Hypothalamus (tissue), 51 donors: ENCODE results near the gene FAM53A.
"Not testable (repeated sequence)": the region's sequence is repeated elsewhere in the genome, so short reads cannot be mapped to it uniquely, and the experiment has no call there.

Experiments
- DNase-seq, 51 donors: peaks; one replicate each; lab custom pipeline; 2025; lab: John Stamatoyannopoulos, UW

Gene FAM53A

DNA sequence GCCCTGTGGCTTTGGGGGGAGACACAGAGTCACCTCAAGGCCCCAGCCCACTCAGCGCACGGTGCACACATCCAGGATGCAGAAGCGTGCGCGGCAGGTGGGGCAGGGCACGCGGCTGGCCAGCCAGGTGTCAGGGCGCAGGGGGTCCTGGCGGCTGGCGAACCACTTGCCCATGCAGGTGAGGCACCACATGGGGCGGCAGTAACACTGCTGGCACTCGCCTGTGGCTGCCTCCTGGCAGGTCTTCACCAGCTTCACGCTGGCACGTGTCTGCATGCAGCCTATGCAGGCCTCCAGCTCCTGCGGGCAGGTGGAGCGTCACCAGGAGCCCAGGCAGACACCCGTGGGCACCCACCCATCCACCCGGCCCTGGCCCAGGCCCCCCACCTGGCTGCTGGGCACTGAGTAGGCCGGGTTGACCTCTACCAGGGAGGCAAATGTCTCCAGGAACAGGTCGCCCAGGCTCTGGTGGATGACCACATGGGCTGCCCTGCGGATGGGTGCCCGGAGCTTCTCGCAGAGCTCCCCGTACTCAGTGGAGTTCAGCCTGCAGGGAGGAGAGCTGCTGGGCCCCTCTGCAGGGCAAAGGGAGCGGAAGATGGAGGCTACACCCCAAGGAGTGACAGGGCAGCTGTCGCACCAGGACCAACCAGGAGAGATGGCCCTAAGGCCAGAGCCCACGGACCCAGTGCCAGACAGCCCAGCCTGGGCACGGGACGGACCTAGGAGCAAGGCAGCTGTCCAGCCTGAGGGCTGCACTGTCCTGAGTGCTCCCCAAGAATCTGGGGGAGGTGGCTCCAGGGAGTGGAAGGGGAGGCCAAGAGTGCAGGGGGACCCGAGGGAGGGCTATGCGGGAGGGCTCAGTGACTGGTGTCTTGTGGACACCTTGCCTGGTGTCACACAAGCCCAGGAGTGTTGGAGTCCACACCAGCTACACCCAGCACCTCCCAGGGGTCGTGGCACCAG, 33.3 kb upstream of the FAM53A start:
- no peak for DNase-seq

DNA sequence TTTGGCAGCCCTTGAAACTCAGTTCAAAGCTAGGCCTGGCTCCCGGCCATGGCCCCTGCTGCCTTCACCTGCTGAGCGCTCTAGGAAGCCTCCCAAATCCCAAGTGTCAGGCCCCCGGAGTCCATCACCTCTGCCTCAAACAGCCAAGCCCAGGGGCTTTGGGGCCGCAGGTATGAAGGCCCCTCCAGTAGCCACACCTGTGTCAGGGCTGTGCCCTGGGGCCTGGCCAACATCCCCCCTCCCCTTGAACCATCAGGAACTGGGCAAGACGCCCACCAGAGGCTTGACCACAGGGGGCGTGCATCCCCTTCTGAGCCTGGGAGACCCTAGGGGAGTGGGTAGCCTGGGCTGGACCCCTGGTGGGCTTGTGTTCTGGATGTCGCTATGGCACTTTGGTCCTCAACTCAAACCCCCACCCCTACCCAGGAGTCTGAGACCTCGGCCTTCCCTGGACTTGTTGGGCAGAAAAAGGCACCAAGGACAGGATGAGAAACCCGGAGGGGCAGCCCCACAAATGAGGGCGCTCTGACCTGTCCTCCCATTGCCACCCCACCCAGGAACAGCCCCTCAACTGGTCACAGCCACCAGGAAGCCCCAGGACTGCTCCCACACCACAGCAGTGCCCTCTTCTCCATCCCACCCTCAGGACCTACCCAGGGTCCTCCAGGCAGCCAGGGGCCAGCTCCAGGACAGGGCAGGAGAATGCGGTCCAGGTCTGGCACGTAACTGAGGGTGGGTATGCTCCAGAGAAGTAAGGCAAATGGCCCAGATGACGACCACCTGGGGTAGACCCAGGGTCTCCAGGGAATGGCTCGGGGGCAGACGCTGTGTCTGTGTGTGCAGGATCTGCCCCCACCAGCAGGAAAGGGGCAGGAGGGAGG, 32.2 kb upstream of the FAM53A start:
- DNase-seq = no peak

GRCh38 chr4:1715002-1715758, 31.1 kb upstream of the FAM53A start:
- no peak for DNase-seq

- DNase-seq = no peak
Measured at GRCh38 chr4:1714303-1715001, 30.3 kb upstream of the FAM53A start.

DNA sequence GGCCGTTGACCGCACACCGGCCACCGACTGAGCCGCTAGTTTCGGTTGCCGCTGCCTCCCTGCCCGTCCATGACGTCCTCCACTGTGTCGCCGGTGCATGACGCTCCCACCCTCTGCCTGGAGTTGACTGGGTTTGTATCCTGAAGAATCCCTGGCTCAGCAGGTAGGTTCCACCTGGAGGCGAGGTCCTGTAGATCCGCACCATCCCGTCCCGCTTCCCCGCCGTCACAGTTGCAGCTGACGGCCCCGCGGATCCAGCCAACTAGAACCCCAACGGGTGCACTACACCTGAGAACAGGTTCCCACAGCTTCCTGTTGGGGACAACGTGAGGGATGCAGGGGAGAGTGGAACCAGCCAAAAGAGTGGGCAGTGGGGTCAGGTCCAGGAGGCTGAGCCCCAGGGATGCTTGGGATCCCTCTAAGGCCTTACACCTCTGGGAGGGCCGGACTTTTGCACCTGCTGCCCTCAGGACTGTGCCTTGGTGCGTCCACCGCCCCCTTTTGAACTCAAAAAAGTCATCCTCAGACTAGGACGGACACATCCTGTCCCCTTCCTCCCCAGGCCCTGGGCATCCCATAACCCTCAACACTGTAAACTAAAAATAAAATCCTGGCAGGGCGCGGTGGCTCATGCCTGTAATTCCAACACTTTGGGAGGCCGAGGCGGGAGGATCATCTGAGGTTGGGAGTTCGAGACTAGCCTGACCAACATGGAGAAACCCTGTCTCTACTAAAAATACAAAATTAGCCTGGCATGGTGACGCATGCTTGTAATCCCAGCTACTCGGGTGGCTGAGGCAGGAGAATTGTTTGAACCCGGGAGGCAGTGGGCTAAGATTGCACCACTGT, 29.1 kb upstream of the FAM53A start:
- DNase-seq = peak in 1 of 51 donors; percentile 41

DNA sequence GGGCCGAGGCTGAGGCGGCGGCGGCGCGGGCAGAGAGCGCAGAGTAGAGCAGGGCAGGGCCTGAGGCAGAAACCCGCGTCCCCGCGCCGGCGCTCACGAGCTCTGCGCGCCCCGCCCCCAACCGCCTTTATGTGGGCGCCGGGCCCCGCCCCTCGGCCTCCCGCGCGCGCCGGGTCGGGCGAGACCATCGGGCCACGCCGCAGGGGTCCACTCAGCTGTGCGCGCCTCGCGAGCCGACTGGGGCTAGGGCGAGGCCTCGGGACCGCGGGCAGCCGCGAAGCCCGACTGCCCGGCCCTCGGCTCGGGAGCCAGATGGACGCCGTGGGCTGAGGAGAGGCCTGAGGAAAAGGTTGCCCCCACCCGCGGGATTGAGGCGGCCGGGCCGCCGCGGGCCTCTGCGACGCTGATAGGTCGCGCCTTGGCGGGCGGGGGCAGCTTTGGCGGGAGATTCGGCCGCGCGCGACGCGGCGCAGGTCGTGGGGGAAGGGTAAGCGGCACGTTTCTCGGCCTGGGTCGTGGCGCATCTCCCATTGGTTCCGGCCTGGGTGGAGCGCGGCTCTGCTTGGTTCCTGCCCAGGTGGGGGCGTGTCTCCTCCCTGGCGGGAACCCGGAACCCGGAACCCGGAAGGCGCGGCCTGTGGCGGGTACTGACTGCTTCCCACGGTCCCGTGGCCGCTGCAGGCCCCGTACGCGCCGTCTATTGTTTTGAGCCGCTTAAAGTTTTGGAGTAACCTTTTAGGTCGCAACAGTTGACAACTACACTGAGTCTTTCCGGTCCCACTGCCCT, 28.3 kb upstream of the FAM53A start, which contains the start of gene SLBP:
TSS of gene SLBP (minus strand) at position 104 of the 787 bp plus-strand sequence. CDS start 131 bp downstream, outside the sequence.
- DNase-seq = peak; percentile 60 to 94 (median 82)

- peak in 28 of 51 donors; percentile 27 to 71 (median 47) for DNase-seq
Measured at GRCh38 chr4:1711571-1712215, 27.6 kb upstream of the FAM53A start.

- peak in 1 of 51 donors; percentile 11 for DNase-seq
Measured at GRCh38 chr4:1711055-1711570, 27.0 kb upstream of the FAM53A start.

DNA sequence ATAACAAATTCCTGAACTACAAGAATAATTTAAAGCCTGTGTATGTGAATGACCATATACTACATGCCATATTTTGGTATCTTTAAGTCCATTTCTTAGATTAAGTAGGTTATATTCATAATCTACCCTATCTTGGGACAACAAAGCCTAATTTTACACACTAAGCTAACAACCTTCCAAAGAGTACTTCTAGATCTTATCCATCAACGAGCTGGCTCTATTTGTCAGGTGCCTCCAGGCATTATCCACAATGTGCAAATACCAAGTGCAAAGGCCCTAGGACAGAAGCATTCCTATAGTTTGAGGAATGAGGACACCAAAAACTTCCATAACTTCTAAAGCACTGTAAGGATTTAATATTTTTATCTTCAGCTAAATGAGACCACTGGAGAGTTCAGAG, 24.5 kb upstream of the FAM53A start:
- DNase-seq = no peak

- DNase-seq = no peak
Measured at GRCh38 chr4:1706358-1706757, 22.2 kb upstream of the FAM53A start.

DNA sequence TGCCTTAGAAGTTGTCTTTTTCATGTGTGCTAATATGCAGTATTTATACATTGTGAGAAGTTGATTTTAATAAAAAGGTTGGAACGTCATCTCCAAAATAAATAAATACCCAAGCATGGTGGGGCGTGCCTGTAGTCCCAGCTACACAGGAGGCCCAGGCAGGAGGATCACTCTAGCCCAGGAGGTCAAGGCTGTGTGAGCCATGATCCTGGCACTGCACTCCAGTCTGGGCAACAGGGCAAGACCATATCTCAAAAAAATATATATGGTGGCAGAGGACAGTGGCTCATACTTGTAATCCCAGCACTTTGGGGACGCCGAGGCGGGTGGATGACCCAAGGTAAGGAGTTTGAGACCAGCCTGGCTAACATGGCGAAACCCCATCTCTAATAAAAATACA, 21.6 kb upstream of the FAM53A start:
- DNase-seq = no peak

- no peak for DNase-seq
Measured at GRCh38 chr4:1703867-1704266, 19.8 kb upstream of the FAM53A start.

DNA sequence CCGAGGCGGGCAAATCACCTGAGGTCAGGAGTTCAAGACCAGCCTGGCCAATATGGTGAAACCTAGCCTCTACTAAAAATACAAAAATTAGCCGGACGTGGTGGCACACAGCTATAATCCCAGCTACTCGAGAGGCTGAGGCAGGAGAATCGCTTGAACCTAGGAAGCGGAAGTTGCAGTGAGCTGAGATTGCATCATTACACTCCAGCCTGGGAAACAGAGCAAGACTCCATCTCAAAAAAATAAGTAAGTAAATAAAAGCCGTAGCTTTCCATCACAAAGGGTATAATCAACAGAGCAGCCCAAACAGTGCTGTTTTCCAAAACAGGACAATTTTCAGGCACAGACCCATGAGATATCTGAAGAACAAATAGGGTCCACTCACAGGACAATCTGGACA, 17.6 kb upstream of the FAM53A start:
- DNase-seq = not testable (repeated sequence)

GRCh38 chr4:1695913-1696312, 11.8 kb upstream of the FAM53A start:
- DNase-seq = peak in 4 of 51 donors; percentile 13 to 35 (median 18)

DNA sequence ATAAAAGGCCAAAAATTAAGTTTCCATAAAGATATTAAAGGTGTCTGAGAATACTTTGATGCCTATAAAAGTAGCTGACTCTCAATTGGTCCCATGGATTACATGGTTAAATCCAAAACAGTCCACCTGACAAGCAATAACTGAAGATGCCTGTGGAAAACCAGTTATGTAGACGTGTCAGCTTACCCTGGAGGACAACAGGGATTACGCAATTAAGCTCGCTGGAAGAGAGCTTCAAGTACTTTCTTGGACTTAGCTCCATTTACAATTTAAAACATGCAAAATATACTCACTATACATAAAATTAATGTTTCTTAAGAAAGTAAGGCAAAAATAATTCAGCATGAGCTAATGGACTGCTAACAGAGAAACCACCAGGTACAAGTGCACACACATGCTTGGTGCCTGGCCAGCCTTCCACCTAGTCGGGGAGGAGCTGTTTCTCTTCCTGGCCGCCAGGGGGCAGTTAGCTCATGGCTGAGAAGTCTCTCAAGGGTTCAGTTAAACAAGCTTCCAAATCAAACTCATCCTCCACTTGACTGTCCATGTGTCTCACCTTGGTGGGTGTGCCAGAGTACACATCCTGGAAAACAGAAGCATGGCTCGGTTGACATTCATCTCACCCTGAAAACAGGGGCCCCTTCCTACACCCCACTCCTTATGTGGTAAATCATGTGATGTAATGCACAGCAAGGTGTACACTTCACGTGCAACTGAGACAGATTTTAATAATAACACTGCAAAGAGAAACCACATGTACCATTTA, 9.2 kb upstream of the FAM53A start:
- DNase-seq = peak in 26 of 51 donors; percentile 5 to 64 (median 35)

DNA sequence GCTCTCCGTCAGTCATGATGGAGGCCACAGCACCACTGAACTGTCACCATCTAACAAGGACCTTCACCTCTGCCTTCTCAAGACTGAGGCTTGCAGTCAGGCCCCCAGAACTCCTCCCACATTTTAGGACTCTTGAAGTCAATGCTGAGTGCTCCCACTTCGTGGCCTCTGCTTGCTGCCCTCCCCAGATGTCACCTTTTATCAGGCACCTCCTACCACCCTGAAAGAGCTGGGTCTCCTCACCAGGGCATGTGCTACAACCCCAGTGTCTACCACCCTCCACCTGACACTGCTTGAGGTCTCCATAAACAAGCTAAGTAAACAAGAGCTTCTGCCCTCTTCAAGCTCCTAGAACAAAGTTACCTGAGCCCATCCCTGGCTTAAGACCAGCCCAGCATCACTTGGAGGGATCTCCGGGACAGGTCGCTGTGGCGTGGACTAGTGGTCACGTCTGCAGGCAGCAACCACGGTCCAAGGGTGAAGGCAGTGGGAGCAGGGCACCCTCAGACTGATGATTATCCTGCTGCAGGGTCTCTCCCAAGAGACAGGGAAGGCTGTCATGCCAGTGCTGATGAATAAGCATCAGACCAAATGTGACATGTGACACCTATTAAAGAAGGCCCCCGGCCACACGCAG, 7.7 kb upstream of the FAM53A start:
- no peak for DNase-seq
